Measurements from ENCODE around the gene D2HGDH. TPM values are rescaled to one million over a fixed set of nuclear protein-coding genes. Genes with fewer than 3 reads are reported as not detected.

Gene D2HGDH
- total and polyA plus RNA-seq, 12 donors, result 7.6 to 24.7 (median 19.1) TPM

GRCh38 chr2:241762933-241763369, 28.5 kb downstream of the D2HGDH start:
- DNase-seq, result no peak
- Histone ChIP-seq H3K36me3 (peaks cover 0 to 26% (median 0%) of the 10 kb centered on the region in 9 donors), H3K27ac (no peak overlapping the region)

GRCh38 chr2:241763551-241764274, 29.3 kb downstream of the D2HGDH start:
- Histone ChIP-seq H3K27ac (no peak overlapping the region), H3K4me1 (no peaks in the 10 kb centered on the region), H3K4me3 (no peak overlapping the region), H3K27me3 (no peaks in the 10 kb centered on the region), H3K9me3 (peaks cover 0 to 6% (median 0%) of the 10 kb centered on the region in 11 donors), H3K36me3 (peaks cover 0 to 25% (median 0%) of the 10 kb centered on the region in 9 donors)
- DNase-seq, result no peak
- intact Hi-C loops (cut with DNase I), result no loop called here
- no peak for TF ChIP-seq CTCF (IDR thresholded peaks at IDR 0.05)
- WGBS, 2 donors, result 74 to 83% methylated on average over 20 of the region's 20 CpGs
- ATAC-seq, result peak in 1 of 8 donors; percentile 9

More at GRCh38 chr2:241762933-241763369, 28.5 kb downstream of the D2HGDH start:
- Histone ChIP-seq H3K27me3 (no peaks in the 10 kb centered on the region), H3K9me3 (peaks cover 0 to 6% (median 0%) of the 10 kb centered on the region in 11 donors), H3K4me3 (no peak overlapping the region), H3K4me1 (no peaks in the 10 kb centered on the region)
- intact Hi-C loops (cut with DNase I), result no loop called here
- WGBS, 2 donors, result 86 to 88% methylated on average over 13 of the region's 13 CpGs
- TF ChIP-seq CTCF (IDR thresholded peaks at IDR 0.05), result no peak
- ATAC-seq, result peak in 4 of 8 donors; percentile 47 to 65 (median 51)

- H3K4me3 ChIP-seq, result no peak overlapping the region
- no peak for TF ChIP-seq CTCF (IDR thresholded peaks at IDR 0.05)
- intact Hi-C loops (cut with DNase I), result no loop called here
- no peaks in the 10 kb centered on the region for H3K4me1 ChIP-seq
- DNase-seq (no peak), ATAC-seq (no peak)
- WGBS, 2 donors, result 84 to 87% methylated on average over 27 of the region's 27 CpGs
- peaks cover 0 to 6% (median 0%) of the 10 kb centered on the region in 11 donors for H3K9me3 ChIP-seq
- peaks cover 0 to 17% (median 0%) of the 10 kb centered on the region in 9 donors for H3K36me3 ChIP-seq
- H3K27me3 ChIP-seq, result no peaks in the 10 kb centered on the region
- H3K27ac ChIP-seq, result no peak overlapping the region
Observed at GRCh38 chr2:241764275-241765241, 30.1 kb downstream of the D2HGDH start.

Data from heart right ventricle (tissue), 16 donors.